VCaP (cell line): ENCODE results near the gene GIPC2.

Experiments
- H3K27ac ChIP-seq: fragments of 450-650 bp; 2 replicates; pipeline ENCODE4 v1.5.1; 2017
- TF ChIP-seq, protein P1 (sequence below): fragments of 450-650 bp; conservative IDR thresholded peaks from 2 replicates; pipeline ENCODE4 v1.5.1; 2017; ENCODE audit warnings: mild to moderate bottlenecking, moderate library complexity

Gene GIPC2

DNA sequence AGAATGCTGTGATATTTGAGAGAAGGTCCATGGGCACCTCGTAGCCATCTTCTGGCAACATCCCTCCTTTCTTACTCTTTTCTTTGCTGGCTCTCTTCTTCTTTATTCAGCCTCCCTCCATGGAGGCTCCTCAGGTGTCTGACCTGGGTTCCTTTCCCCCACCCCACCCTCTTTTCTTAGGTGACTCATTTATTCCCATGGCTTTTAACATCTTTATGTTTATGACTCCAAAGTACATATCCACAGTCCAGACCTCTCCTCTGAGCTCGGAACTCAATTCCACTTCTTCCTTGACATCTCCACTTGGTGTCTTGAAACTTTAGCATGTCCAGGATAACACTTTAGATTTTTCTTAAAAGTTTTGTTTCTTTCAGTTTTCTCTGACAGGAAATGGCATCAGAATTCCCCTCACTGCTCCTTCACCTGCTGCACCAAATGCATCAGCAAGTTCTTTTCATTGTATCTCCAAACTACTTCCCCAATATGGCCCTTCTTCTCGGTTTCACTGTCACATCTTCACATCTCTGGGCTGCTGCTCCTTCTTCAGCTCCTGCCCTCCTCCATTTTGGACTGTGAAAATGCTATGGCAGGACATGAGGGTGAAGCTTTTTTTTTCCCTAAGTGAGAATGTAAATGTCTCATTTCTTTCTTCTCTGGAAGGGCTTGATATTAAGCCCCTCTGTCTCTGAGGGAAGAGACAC lies 95.9 kb downstream of the GIPC2 start:
- no peak overlapping the region for H3K27ac ChIP-seq
- TF ChIP-seq, protein P1, sequence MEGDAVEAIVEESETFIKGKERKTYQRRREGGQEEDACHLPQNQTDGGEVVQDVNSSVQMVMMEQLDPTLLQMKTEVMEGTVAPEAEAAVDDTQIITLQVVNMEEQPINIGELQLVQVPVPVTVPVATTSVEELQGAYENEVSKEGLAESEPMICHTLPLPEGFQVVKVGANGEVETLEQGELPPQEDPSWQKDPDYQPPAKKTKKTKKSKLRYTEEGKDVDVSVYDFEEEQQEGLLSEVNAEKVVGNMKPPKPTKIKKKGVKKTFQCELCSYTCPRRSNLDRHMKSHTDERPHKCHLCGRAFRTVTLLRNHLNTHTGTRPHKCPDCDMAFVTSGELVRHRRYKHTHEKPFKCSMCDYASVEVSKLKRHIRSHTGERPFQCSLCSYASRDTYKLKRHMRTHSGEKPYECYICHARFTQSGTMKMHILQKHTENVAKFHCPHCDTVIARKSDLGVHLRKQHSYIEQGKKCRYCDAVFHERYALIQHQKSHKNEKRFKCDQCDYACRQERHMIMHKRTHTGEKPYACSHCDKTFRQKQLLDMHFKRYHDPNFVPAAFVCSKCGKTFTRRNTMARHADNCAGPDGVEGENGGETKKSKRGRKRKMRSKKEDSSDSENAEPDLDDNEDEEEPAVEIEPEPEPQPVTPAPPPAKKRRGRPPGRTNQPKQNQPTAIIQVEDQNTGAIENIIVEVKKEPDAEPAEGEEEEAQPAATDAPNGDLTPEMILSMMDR, result no peak

DNA sequence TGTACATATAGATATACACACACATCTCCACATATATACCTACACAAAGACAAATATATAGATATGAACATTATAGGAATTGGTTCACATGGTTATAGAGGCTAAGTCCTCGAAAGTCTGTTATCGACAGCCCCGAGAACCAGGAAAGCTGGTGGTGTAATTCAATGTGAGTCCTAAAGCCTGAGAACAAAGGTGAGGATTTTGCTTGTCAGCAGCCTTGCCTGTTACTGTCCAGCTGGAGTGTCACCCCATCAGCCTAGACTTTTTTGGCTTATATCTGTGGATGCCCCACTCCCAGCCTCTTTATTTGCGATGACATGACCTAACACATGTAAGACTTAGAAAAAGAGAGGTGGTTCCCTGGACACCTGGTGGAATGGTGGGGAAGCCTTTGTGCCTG lies 97.0 kb downstream of the GIPC2 start:
- no peak overlapping the region; the same call in 1 of the 2 replicates for H3K27ac ChIP-seq
- TF ChIP-seq, protein P1, result no peak

GRCh38 chr1:78143152-78143551 lies 97.4 kb downstream of the GIPC2 start:
- TF ChIP-seq, protein P1, result no peak
- peak overlapping the region; percentile 13; the same call in 1 of the 2 replicates for H3K27ac ChIP-seq

DNA sequence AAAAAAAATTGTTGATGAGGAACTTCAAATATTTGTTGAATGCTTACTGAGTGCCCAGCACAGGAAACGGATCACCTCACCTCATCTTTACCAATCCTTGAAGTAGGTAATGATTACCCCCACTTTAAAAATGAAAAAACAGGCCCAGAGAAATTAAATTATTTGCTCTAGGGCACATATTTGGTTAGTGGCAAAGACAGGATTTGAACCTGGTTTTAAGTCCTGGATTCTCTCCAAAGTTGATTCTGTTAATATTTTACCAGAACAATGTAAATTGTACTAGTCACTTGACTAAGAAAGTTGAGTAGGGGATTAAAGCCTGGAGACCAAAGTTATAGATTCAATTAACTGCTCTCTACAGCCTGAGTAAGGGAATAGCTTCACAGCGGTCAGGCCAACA lies 97.9 kb downstream of the GIPC2 start:
- H3K27ac ChIP-seq, result peak overlapping the region; percentile 13; the same call in 1 of the 2 replicates
- TF ChIP-seq, protein P1, result no peak

- TF ChIP-seq, protein P1, result peak; percentile 94
- H3K27ac ChIP-seq, result peak overlapping the region; percentile 74
Observed at GRCh38 chr1:78145105-78145580, 99.4 kb downstream of the GIPC2 start.

DNA sequence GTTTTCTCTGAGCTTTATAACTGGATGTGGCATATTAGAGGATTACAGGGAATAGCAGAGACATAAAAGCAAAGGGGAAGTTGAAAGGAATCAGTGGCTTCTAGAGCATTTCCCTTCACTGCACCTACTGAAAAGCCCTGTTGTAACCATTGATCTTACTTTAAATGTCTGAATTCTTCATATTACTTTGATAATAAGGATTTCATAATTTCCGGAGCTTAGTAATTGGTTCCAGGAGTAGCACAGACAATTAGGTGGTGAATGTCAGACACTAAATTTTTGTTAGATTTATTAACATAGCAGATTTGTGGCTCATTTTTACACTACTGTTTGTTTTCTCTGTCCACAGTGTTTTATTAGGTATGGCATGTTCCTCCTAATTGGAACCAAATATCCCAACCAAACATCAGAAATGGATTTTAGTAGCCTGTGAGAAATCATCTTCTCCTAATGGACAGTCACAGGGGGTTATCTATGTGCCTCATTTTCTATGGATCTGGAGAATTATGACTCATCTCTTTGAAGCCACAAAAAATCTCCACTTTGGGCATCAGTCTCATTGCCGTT lies 100.5 kb downstream of the GIPC2 start:
- TF ChIP-seq, protein P1, result no peak
- H3K27ac ChIP-seq, result peak overlapping the region; percentile 74

DNA sequence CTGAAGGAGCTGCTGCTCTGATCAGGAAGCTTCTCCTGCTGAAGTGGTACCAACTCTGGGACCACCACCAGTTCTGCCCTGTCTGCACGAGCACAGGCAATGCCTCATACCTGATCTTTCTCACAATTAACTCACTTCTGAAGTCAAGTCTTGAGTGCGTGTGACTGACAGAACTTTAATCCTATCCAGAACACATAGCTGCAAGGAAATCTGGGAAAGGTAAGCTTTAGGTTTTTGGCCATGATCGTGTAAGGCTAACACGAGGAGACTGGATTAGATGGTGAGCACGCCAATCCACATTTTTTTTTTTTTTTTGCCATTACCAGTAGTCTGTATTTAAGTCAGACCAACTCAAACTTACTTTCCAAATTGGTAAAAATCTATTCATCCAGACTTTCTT lies 101.3 kb downstream of the GIPC2 start:
- H3K27ac ChIP-seq, result peak overlapping the region; percentile 74
- TF ChIP-seq, protein P1, result no peak
